Lower lobe of right lung (tissue), 2 donors: ENCODE measurements around the gene RGS11. TPM values are rescaled to one million over a fixed set of nuclear protein-coding genes. Genes with fewer than 3 reads are reported as not detected.

Source experiments
- ATAC-seq, 2 donors: fragments of 200-7000 bp; cut with Tn5 transposase; one replicate each; pipeline ENCODE4 v1.9.1; 2020 to 2022; ENCODE audit warnings: mild to moderate bottlenecking in 2 of 2, moderate library complexity in 2 of 2
- DNase-seq: peaks from one replicate; pipeline ENCODE4 v3.0.0-alpha.2; 2020
- H3K27ac ChIP-seq: fragments of 200-600 bp; one replicate; pipeline ENCODE4 v1.8.0; 2022
- H3K27me3 ChIP-seq: fragments of 200-600 bp; one replicate; pipeline ENCODE4 v1.8.0; 2022; ENCODE audit warnings: low read depth
- H3K36me3 ChIP-seq: fragments of 200-600 bp; one replicate; pipeline ENCODE4 v1.8.0; 2022; ENCODE audit warnings: mild to moderate bottlenecking
- H3K4me1 ChIP-seq: fragments of 200-600 bp; one replicate; pipeline ENCODE4 v1.8.0; 2022
- H3K4me3 ChIP-seq: fragments of 200-600 bp; one replicate; pipeline ENCODE4 v1.8.0; 2022; ENCODE audit warnings: mild to moderate bottlenecking
- H3K9me3 ChIP-seq: fragments of 200-600 bp; one replicate; pipeline ENCODE4 v1.8.0; 2022
- intact Hi-C: fragments of 100-400 bp; cut with DNase I; formaldehyde crosslinking; loops from one replicate; pipeline ENCODE4 v1.11.0; 2022
- total RNA-seq: library from RNA; stranded (reverse); fragmentation: NEBNext Ultra II Directional; extraction: Animal tissue kit (Norgen Biotek cat#: 25700); gene quantifications from one replicate; pipeline ENCODE4 v1.2.1, GENCODE V29; 2021
- TF ChIP-seq, protein P1 (sequence below): fragments of 200-600 bp; IDR thresholded peaks from one replicate; pipeline ENCODE4 v1.8.0; 2022; ENCODE audit warnings: antibody characterized with exemption, mild to moderate bottlenecking
- donor health status: DM: no; HTN: yes; CAD: no; lungs with severe emphysema.

The RGS11 gene
- total RNA-seq, 1 donor from 2014 or later, result 8.2 TPM

- Histone ChIP-seq H3K27ac (no peak overlapping the region), H3K36me3 (peaks cover 72% of the 10 kb centered on the region), H3K9me3 (no peaks in the 10 kb centered on the region), H3K4me1 (no peaks in the 10 kb centered on the region), H3K4me3 (no peak overlapping the region), H3K27me3 (no peaks in the 10 kb centered on the region)
- intact Hi-C loops, result no loop called here
- DNase-seq (no peak), ATAC-seq (no peak)
- TF ChIP-seq, protein P1, sequence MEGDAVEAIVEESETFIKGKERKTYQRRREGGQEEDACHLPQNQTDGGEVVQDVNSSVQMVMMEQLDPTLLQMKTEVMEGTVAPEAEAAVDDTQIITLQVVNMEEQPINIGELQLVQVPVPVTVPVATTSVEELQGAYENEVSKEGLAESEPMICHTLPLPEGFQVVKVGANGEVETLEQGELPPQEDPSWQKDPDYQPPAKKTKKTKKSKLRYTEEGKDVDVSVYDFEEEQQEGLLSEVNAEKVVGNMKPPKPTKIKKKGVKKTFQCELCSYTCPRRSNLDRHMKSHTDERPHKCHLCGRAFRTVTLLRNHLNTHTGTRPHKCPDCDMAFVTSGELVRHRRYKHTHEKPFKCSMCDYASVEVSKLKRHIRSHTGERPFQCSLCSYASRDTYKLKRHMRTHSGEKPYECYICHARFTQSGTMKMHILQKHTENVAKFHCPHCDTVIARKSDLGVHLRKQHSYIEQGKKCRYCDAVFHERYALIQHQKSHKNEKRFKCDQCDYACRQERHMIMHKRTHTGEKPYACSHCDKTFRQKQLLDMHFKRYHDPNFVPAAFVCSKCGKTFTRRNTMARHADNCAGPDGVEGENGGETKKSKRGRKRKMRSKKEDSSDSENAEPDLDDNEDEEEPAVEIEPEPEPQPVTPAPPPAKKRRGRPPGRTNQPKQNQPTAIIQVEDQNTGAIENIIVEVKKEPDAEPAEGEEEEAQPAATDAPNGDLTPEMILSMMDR, result no peak
Observed at GRCh38 chr16:305916-306626, 30.3 kb upstream of the RGS11 start.

GRCh38 chr16:303760-304505 lies 28.2 kb upstream of the RGS11 start:
- DNase-seq, result no peak

GRCh38 chr16:301950-302349 lies 26.2 kb upstream of the RGS11 start:
- intact Hi-C loops, result no loop called here
- Histone ChIP-seq H3K36me3 (peaks cover 60% of the 10 kb centered on the region), H3K27me3 (no peaks in the 10 kb centered on the region), H3K4me3 (no peak overlapping the region), H3K27ac (no peak overlapping the region), H3K9me3 (no peaks in the 10 kb centered on the region), H3K4me1 (no peaks in the 10 kb centered on the region)
- DNase-seq (no peak), ATAC-seq (no peak)
- TF ChIP-seq, protein P1, result no peak

More at GRCh38 chr16:303760-304505, 28.2 kb upstream of the RGS11 start:
- Histone ChIP-seq H3K27ac (no peak overlapping the region), H3K4me1 (no peaks in the 10 kb centered on the region), H3K9me3 (no peaks in the 10 kb centered on the region), H3K4me3 (no peak overlapping the region), H3K27me3 (no peaks in the 10 kb centered on the region), H3K36me3 (peaks cover 60% of the 10 kb centered on the region)
- ATAC-seq, result peak; percentile 26 to 42
- intact Hi-C loops, result no loop called here
- TF ChIP-seq, protein P1, result no peak

GRCh38 chr16:301235-301634 lies 25.5 kb upstream of the RGS11 start:
- Histone ChIP-seq H3K4me1 (no peaks in the 10 kb centered on the region), H3K9me3 (no peaks in the 10 kb centered on the region), H3K36me3 (peaks cover 60% of the 10 kb centered on the region), H3K4me3 (no peak overlapping the region), H3K27ac (no peak overlapping the region), H3K27me3 (no peaks in the 10 kb centered on the region)
- no peak for DNase-seq
- intact Hi-C loops, result no loop called here
- no peak for ATAC-seq
- TF ChIP-seq, protein P1, result no peak

- Histone ChIP-seq H3K4me3 (no peak overlapping the region), H3K9me3 (no peaks in the 10 kb centered on the region), H3K36me3 (peaks cover 50% of the 10 kb centered on the region), H3K27ac (no peak overlapping the region), H3K27me3 (no peaks in the 10 kb centered on the region), H3K4me1 (no peaks in the 10 kb centered on the region)
- no peak for ATAC-seq
- DNase-seq, result no peak
- TF ChIP-seq, protein P1, result no peak
- intact Hi-C loops, result no loop called here
Observed at GRCh38 chr16:297832-298231, 22.1 kb upstream of the RGS11 start.
